GM06990 (cell line): ENCODE measurements around the gene SYNGR1.

Experiments
- DNase-seq: peaks from one replicate; pipeline ENCODE4 v3.0.0-alpha.2; 2011; ENCODE audit not compliant: insufficient read length; ENCODE audit errors: extremely low read depth
- H3K27me3 ChIP-seq: replicated peaks from 2 replicates; pipeline ENCODE4 v1.6.0; 2011; ENCODE audit warnings: low read length; ENCODE audit not compliant: control insufficient read depth, insufficient read depth
- H3K36me3 ChIP-seq: 2 replicates; pipeline ENCODE4 v1.5.1; 2011; ENCODE audit warnings: low read length; ENCODE audit not compliant: control insufficient read depth, insufficient read depth
- H3K4me3 ChIP-seq: replicated peaks from 2 replicates; pipeline ENCODE4 v1.5.1; 2011; ENCODE audit warnings: low read depth, mild to moderate bottlenecking, control low read depth, low read length
- CTCF ChIP-seq: IDR thresholded peaks from 2 replicates; pipeline ENCODE4 v1.5.1; 2011; ENCODE audit warnings: low read length, control low read depth, mild to moderate bottlenecking, inconsistent platforms; ENCODE audit not compliant: insufficient read depth, poor library complexity, severe bottlenecking

SYNGR1 gene

GRCh38 chr22:39369186-39369585 lies 19.4 kb downstream of the SYNGR1 start:
- H3K36me3 ChIP-seq = no peaks in the 10 kb centered on the region
- TF ChIP-seq CTCF = no peak
- H3K27me3 ChIP-seq = no peaks in the 10 kb centered on the region
- DNase-seq = no peak
- H3K4me3 ChIP-seq = no peak overlapping the region

GRCh38 chr22:39369586-39369985 lies 19.8 kb downstream of the SYNGR1 start:
- no peak for DNase-seq
- H3K27me3 ChIP-seq = no peaks in the 10 kb centered on the region
- TF ChIP-seq CTCF = no peak
- H3K4me3 ChIP-seq = no peak overlapping the region
- no peaks in the 10 kb centered on the region for H3K36me3 ChIP-seq

GRCh38 chr22:39371732-39372131 lies 21.9 kb downstream of the SYNGR1 start:
- Histone ChIP-seq H3K36me3 (no peaks in the 10 kb centered on the region), H3K4me3 (no peak overlapping the region), H3K27me3 (no peaks in the 10 kb centered on the region)
- TF ChIP-seq CTCF = no peak
- DNase-seq = no peak

- no peak for TF ChIP-seq CTCF
- no peaks in the 10 kb centered on the region for H3K36me3 ChIP-seq
- no peak overlapping the region for H3K4me3 ChIP-seq
- DNase-seq = no peak
- H3K27me3 ChIP-seq = no peaks in the 10 kb centered on the region
Measured at GRCh38 chr22:39374191-39374590, 24.4 kb downstream of the SYNGR1 start.

GRCh38 chr22:39374801-39375200 lies 25.0 kb downstream of the SYNGR1 start:
- DNase-seq = no peak
- no peak for TF ChIP-seq CTCF
- Histone ChIP-seq H3K36me3 (no peaks in the 10 kb centered on the region), H3K27me3 (no peaks in the 10 kb centered on the region), H3K4me3 (no peak overlapping the region)

- no peak for TF ChIP-seq CTCF
- no peaks in the 10 kb centered on the region for H3K27me3 ChIP-seq
- H3K4me3 ChIP-seq = no peak overlapping the region
- no peak for DNase-seq
- no peaks in the 10 kb centered on the region for H3K36me3 ChIP-seq
Measured at GRCh38 chr22:39375646-39376045, 25.9 kb downstream of the SYNGR1 start.
